ENCODE measurements around the gene TSPAN14.

Gene TSPAN14

GRCh38 chr10:80457554-80458262, 3.6 kb downstream of the TSPAN14 start:
- no peak for DNase-seq

GRCh38 chr10:80458263-80458625, 4.1 kb downstream of the TSPAN14 start:
- DNase-seq, result no peak

- DNase-seq, result no peak
Observed at GRCh38 chr10:80458638-80459037, 4.5 kb downstream of the TSPAN14 start.

- no peak for DNase-seq
Observed at GRCh38 chr10:80459047-80459865, 5.1 kb downstream of the TSPAN14 start.

- DNase-seq, result peak; percentile 84
Observed at GRCh38 chr10:80460399-80461207, 6.5 kb downstream of the TSPAN14 start.

- DNase-seq, result no peak
Observed at GRCh38 chr10:80461208-80462183, 7.4 kb downstream of the TSPAN14 start.

- no peak for DNase-seq
Observed at GRCh38 chr10:80462299-80462980, 8.3 kb downstream of the TSPAN14 start.

- DNase-seq, result no peak
Observed at GRCh38 chr10:80462981-80463741, 9.1 kb downstream of the TSPAN14 start.

- DNase-seq, result no peak
Observed at GRCh38 chr10:80463868-80464267, 9.8 kb downstream of the TSPAN14 start.

GRCh38 chr10:80464557-80465450, 10.7 kb downstream of the TSPAN14 start:
- DNase-seq, result no peak

- DNase-seq, result no peak
Observed at GRCh38 chr10:80465451-80465835, 11.3 kb downstream of the TSPAN14 start.

- no peak for DNase-seq
Observed at GRCh38 chr10:80465839-80466590, 11.9 kb downstream of the TSPAN14 start.

GRCh38 chr10:80466724-80467326, 12.7 kb downstream of the TSPAN14 start:
- DNase-seq, result no peak

- DNase-seq, result no peak
Observed at GRCh38 chr10:80468002-80468401, 13.9 kb downstream of the TSPAN14 start.

GRCh38 chr10:80468806-80469421, 14.8 kb downstream of the TSPAN14 start:
- DNase-seq, result no peak

GRCh38 chr10:80470266-80470665, 16.2 kb downstream of the TSPAN14 start:
- DNase-seq, result no peak

- no peak for DNase-seq
Observed at GRCh38 chr10:80471001-80471400, 16.9 kb downstream of the TSPAN14 start.

- DNase-seq, result no peak
Observed at GRCh38 chr10:80471715-80472233, 17.7 kb downstream of the TSPAN14 start.
